ENCODE results near the gene PCDHGB6.
A peak's percentile ranks its signal among the peaks of the same experiment; 100 is the strongest.

The PCDHGB6 gene

DNA sequence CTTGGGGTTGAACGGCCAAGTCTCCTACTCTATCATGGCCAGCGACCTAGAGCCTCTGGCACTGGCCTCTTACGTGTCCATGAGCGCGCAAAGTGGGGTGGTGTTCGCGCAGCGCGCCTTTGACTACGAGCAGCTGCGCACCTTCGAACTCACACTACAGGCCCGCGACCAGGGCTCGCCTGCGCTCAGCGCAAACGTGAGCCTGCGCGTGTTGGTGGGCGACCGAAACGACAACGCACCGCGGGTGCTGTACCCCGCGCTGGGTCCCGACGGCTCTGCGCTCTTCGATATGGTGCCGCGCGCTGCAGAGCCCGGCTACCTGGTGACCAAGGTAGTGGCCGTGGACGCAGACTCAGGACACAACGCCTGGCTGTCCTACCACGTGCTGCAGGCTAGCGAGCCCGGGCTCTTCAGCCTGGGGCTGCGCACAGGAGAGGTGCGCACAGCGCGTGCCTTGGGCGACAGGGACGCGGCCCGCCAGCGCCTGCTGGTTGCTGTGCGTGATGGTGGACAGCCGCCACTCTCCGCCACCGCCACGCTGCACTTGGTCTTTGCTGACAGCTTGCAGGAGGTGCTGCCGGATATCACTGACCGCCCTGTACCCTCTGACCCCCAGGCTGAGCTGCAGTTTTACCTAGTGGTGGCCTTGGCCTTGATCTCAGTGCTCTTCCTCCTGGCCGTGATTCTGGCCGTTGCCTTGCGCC is 8.1 kb upstream of the PCDHGB6 start:
- no peak overlapping the region for H3K4ac ChIP-seq (ENCODE audit: low read length)
- H2BK5ac ChIP-seq (ENCODE audit: low read length): no peak overlapping the region
- H3K36me3 ChIP-seq (replicated peaks in 1 of 2; ENCODE audit: control insufficient read depth in 2 of 2, insufficient read depth in 2 of 2, low read length in 2 of 2): no peaks in the 10 kb centered on the region
- peak overlapping the region in 1 of 2 donors; percentile 19 for H3K4me3 ChIP-seq (ENCODE audit: low read length in 2 of 2)
- DNase-seq (ENCODE audit: low spot score): no peak
- H3K79me1 ChIP-seq (ENCODE audit: low read depth, low read length): peaks cover under 1% of the 10 kb centered on the region
- H4K8ac ChIP-seq (ENCODE audit: low read depth, low read length): no peak overlapping the region
- H3K4me1 ChIP-seq (ENCODE audit: control insufficient read depth in 2 of 2, insufficient read depth in 1 of 2, low read depth in 1 of 2, low read length in 2 of 2): no peaks in the 10 kb centered on the region
- H3K27me3 ChIP-seq (ENCODE audit: control insufficient read depth in 3 of 3, insufficient read depth in 3 of 3, low read depth in 1 of 3, low read length in 3 of 3): no peaks in the 10 kb centered on the region
- peak overlapping the region; percentile 31 for H3K23ac ChIP-seq (ENCODE audit: low read depth, low read length, poor library complexity)
- no peak overlapping the region for H2AFZ ChIP-seq (ENCODE audit: low read length)
- WGBS, 2 donors (ENCODE audit: extremely low coverage in 2 of 2, insufficient read length in 2 of 2, insufficient replicate concordance in 1 of 2): no CpG with 5 or more reads among the region's 61 CpGs
- H3K9ac ChIP-seq (ENCODE audit: low read depth, low read length, poor library complexity): peak overlapping the region; percentile 44
- no peak overlapping the region for H3K14ac ChIP-seq (ENCODE audit: low read length)
- H2BK12ac ChIP-seq (ENCODE audit: low read length): no peak overlapping the region
- H3K18ac ChIP-seq (ENCODE audit: low read length): no peak overlapping the region
- H3K27ac ChIP-seq (replicated peaks; ENCODE audit: low read length): no peak overlapping the region
- H3K9me3 ChIP-seq (replicated peaks in 1 of 2; ENCODE audit: control insufficient read depth in 2 of 2, insufficient read depth in 1 of 2, low read depth in 1 of 2, low read length in 2 of 2): peaks cover 29 to 74% of the 10 kb centered on the region in 2 donors
- peak overlapping the region; percentile 84 for H2AK5ac ChIP-seq (ENCODE audit: low read depth, low read length)
- peak overlapping the region; percentile 41 for H2BK120ac ChIP-seq (ENCODE audit: low read depth, low read length)
- no peak overlapping the region for H3K4me2 ChIP-seq (ENCODE audit: insufficient read depth, low read length, poor library complexity, severe bottlenecking)
- peak overlapping the region; percentile 64 for H4K91ac ChIP-seq (ENCODE audit: low read depth, low read length, poor library complexity)
- no peak overlapping the region for H2BK15ac ChIP-seq (ENCODE audit: low read length)

DNA sequence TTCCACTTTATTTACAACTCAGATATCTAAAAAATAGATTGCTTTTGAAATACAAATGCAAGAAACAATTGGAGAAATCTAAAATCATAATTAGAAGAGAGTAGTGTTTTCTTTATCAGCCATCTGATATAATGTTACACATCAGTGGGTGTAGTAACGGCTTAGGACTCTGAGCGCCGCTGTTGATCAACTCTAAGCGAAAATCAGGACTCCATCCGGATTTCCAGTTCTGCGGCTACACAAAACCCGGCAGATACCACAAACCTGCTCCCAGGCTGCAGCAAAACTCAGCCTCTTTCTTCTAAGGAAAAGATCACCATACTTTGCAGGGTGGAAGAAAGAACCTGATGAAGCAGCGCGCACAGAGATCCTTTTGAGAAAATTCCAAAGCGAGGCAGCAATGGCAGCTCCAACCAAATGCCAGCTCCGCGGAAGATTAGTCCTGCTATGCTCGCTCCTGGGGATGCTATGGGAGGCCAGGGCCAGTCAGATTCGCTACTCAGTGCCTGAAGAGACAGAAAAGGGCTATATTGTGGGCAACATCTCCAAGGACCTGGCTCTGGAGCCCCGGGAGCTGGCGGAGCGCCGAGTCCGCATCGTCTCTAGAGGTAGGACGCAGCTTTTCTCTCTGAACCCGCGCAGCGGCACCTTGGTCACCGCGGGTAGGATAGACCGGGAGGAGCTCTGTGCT is 5.1 kb upstream of the PCDHGB6 start, which contains the start of gene PCDHGA9:
PCDHGA9 (plus strand) TSS at position 226 of the 691 bp plus-strand sequence; CDS start at position 401, 175 bp downstream.
- peak within 1 kb of the TSS; percentile 47 for H2AFZ ChIP-seq (ENCODE audit: low read length)
- no peak within 1 kb of the TSS for H2BK12ac ChIP-seq (ENCODE audit: low read length)
- DNase-seq (ENCODE audit: low spot score): no peak
- H3K9me3 ChIP-seq (replicated peaks in 1 of 2; ENCODE audit: control insufficient read depth in 2 of 2, insufficient read depth in 1 of 2, low read depth in 1 of 2, low read length in 2 of 2): peaks cover 33 to 81% of the 10 kb centered on the region in 2 donors
- no peak within 1 kb of the TSS for H3K9ac ChIP-seq (ENCODE audit: low read depth, low read length, poor library complexity)
- no peak within 1 kb of the TSS for H3K23ac ChIP-seq (ENCODE audit: low read depth, low read length, poor library complexity)
- no peak within 1 kb of the TSS for H2BK5ac ChIP-seq (ENCODE audit: low read length)
- no peak within 1 kb of the TSS for H2BK120ac ChIP-seq (ENCODE audit: low read depth, low read length)
- no peak within 1 kb of the TSS for H4K91ac ChIP-seq (ENCODE audit: low read depth, low read length, poor library complexity)
- no peak within 1 kb of the TSS for H4K8ac ChIP-seq (ENCODE audit: low read depth, low read length)
- WGBS, 2 donors (ENCODE audit: extremely low coverage in 2 of 2, insufficient read length in 2 of 2, insufficient replicate concordance in 1 of 2): no CpG with 5 or more reads among the region's 27 CpGs
- H3K14ac ChIP-seq (ENCODE audit: low read length): no peak within 1 kb of the TSS
- no peaks in the 10 kb centered on the region for H3K27me3 ChIP-seq (ENCODE audit: control insufficient read depth in 3 of 3, insufficient read depth in 3 of 3, low read depth in 1 of 3, low read length in 3 of 3)
- no peaks in the 10 kb centered on the region for H3K79me1 ChIP-seq (ENCODE audit: low read depth, low read length)
- no peak within 1 kb of the TSS for H3K4me2 ChIP-seq (ENCODE audit: insufficient read depth, low read length, poor library complexity, severe bottlenecking)
- H2BK15ac ChIP-seq (ENCODE audit: low read length): no peak within 1 kb of the TSS
- H3K27ac ChIP-seq (replicated peaks; ENCODE audit: low read length): no peak within 1 kb of the TSS
- H2AK5ac ChIP-seq (ENCODE audit: low read depth, low read length): no peak within 1 kb of the TSS
- H3K4me1 ChIP-seq (ENCODE audit: control insufficient read depth in 2 of 2, insufficient read depth in 1 of 2, low read depth in 1 of 2, low read length in 2 of 2): no peaks in the 10 kb centered on the region
- H3K36me3 ChIP-seq (replicated peaks in 1 of 2; ENCODE audit: control insufficient read depth in 2 of 2, insufficient read depth in 2 of 2, low read length in 2 of 2): no peaks in the 10 kb centered on the region
- no peak within 1 kb of the TSS for H3K4me3 ChIP-seq (ENCODE audit: low read length in 2 of 2)
- H3K18ac ChIP-seq (ENCODE audit: low read length): no peak within 1 kb of the TSS
- H3K4ac ChIP-seq (ENCODE audit: low read length): no peak within 1 kb of the TSS

DNA sequence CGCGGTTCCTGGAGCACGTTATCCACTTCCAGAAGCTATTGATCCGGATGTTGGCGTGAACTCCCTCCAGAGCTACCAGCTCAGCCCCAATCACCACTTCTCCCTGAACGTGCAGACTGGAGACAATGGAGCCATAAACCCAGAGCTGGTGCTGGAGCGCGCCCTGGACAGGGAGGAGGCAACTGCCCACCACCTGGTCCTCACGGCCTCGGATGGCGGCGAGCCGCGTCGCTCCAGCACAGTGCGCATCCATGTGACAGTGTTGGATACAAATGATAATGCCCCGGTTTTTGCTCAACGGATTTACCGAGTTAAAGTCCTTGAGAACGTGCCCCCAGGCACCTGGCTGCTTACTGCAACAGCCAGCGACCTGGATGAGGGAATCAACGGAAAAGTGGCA is 4.4 kb upstream of the PCDHGB6 start:
- no CpG with 5 or more reads among the region's 22 CpGs for WGBS, 2 donors (ENCODE audit: extremely low coverage in 2 of 2, insufficient read length in 2 of 2, insufficient replicate concordance in 1 of 2)
- H3K27me3 ChIP-seq (ENCODE audit: control insufficient read depth in 3 of 3, insufficient read depth in 3 of 3, low read depth in 1 of 3, low read length in 3 of 3): no peaks in the 10 kb centered on the region
- H3K4me3 ChIP-seq (ENCODE audit: low read length in 2 of 2): no peak overlapping the region
- no peak for DNase-seq (ENCODE audit: low spot score)
- H2AFZ ChIP-seq (ENCODE audit: low read length): no peak overlapping the region
- no peak overlapping the region for H3K23ac ChIP-seq (ENCODE audit: low read depth, low read length, poor library complexity)
- no peaks in the 10 kb centered on the region for H3K4me1 ChIP-seq (ENCODE audit: control insufficient read depth in 2 of 2, insufficient read depth in 1 of 2, low read depth in 1 of 2, low read length in 2 of 2)
- no peaks in the 10 kb centered on the region for H3K79me1 ChIP-seq (ENCODE audit: low read depth, low read length)
- H2BK15ac ChIP-seq (ENCODE audit: low read length): no peak overlapping the region
- H2BK120ac ChIP-seq (ENCODE audit: low read depth, low read length): no peak overlapping the region
- no peak overlapping the region for H3K4ac ChIP-seq (ENCODE audit: low read length)
- H4K91ac ChIP-seq (ENCODE audit: low read depth, low read length, poor library complexity): no peak overlapping the region
- H3K9me3 ChIP-seq (replicated peaks in 1 of 2; ENCODE audit: control insufficient read depth in 2 of 2, insufficient read depth in 1 of 2, low read depth in 1 of 2, low read length in 2 of 2): peaks cover 33 to 84% of the 10 kb centered on the region in 2 donors
- H3K18ac ChIP-seq (ENCODE audit: low read length): no peak overlapping the region
- H3K9ac ChIP-seq (ENCODE audit: low read depth, low read length, poor library complexity): no peak overlapping the region
- no peaks in the 10 kb centered on the region for H3K36me3 ChIP-seq (replicated peaks in 1 of 2; ENCODE audit: control insufficient read depth in 2 of 2, insufficient read depth in 2 of 2, low read length in 2 of 2)
- H2BK5ac ChIP-seq (ENCODE audit: low read length): no peak overlapping the region
- H3K4me2 ChIP-seq (ENCODE audit: insufficient read depth, low read length, poor library complexity, severe bottlenecking): no peak overlapping the region
- H3K14ac ChIP-seq (ENCODE audit: low read length): no peak overlapping the region
- no peak overlapping the region for H2AK5ac ChIP-seq (ENCODE audit: low read depth, low read length)
- no peak overlapping the region for H2BK12ac ChIP-seq (ENCODE audit: low read length)
- no peak overlapping the region for H3K27ac ChIP-seq (replicated peaks; ENCODE audit: low read length)
- no peak overlapping the region for H4K8ac ChIP-seq (ENCODE audit: low read depth, low read length)

DNA sequence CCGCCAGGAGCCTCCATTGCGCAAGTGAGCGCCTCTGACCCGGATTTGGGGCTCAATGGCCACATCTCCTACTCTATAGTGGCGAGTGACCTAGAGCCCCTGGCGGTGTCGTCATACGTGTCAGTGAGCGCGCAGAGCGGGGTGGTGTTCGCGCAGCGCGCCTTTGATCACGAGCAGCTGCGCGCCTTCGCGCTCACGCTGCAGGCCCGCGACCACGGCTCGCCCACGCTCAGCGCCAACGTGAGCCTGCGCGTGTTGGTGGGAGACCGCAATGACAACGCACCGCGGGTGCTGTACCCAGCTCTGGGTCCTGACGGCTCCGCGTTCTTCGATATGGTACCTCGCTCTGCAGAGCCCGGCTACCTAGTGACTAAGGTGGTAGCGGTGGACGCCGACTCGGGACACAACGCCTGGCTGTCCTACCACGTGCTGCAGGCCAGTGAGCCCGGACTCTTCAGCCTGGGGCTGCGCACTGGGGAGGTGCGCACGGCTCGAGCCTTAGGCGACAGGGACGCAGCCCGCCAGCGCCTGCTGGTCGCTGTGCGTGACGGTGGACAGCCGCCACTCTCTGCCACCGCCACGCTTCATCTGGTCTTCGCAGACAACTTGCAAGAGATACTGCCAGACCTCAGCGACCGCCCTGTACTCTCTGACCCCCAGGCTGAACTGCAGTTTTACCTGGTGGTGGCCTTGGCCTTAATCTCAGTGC is 1.9 kb downstream of the PCDHGB6 start:
- H2AK5ac ChIP-seq (ENCODE audit: low read depth, low read length): no peak overlapping the region
- no peak overlapping the region for H3K4ac ChIP-seq (ENCODE audit: low read length)
- H3K79me1 ChIP-seq (ENCODE audit: low read depth, low read length): no peaks in the 10 kb centered on the region
- H3K27me3 ChIP-seq (ENCODE audit: control insufficient read depth in 3 of 3, insufficient read depth in 3 of 3, low read depth in 1 of 3, low read length in 3 of 3): no peaks in the 10 kb centered on the region
- no peak overlapping the region for H3K4me3 ChIP-seq (ENCODE audit: low read length in 2 of 2)
- no peak overlapping the region for H2BK5ac ChIP-seq (ENCODE audit: low read length)
- no peak overlapping the region for H3K9ac ChIP-seq (ENCODE audit: low read depth, low read length, poor library complexity)
- H3K27ac ChIP-seq (replicated peaks; ENCODE audit: low read length): no peak overlapping the region
- H4K91ac ChIP-seq (ENCODE audit: low read depth, low read length, poor library complexity): no peak overlapping the region
- H2AFZ ChIP-seq (ENCODE audit: low read length): no peak overlapping the region
- no peak overlapping the region for H2BK120ac ChIP-seq (ENCODE audit: low read depth, low read length)
- H3K4me2 ChIP-seq (ENCODE audit: insufficient read depth, low read length, poor library complexity, severe bottlenecking): no peak overlapping the region
- no peak overlapping the region for H3K14ac ChIP-seq (ENCODE audit: low read length)
- no peak overlapping the region for H2BK15ac ChIP-seq (ENCODE audit: low read length)
- WGBS, 2 donors (ENCODE audit: extremely low coverage in 2 of 2, insufficient read length in 2 of 2, insufficient replicate concordance in 1 of 2): no CpG with 5 or more reads among the region's 64 CpGs
- peaks cover 17 to 35% of the 10 kb centered on the region in 2 donors for H3K36me3 ChIP-seq (replicated peaks in 1 of 2; ENCODE audit: control insufficient read depth in 2 of 2, insufficient read depth in 2 of 2, low read length in 2 of 2)
- H3K4me1 ChIP-seq (ENCODE audit: control insufficient read depth in 2 of 2, insufficient read depth in 1 of 2, low read depth in 1 of 2, low read length in 2 of 2): no peaks in the 10 kb centered on the region
- peaks cover 51 to 93% of the 10 kb centered on the region in 2 donors for H3K9me3 ChIP-seq (replicated peaks in 1 of 2; ENCODE audit: control insufficient read depth in 2 of 2, insufficient read depth in 1 of 2, low read depth in 1 of 2, low read length in 2 of 2)
- H3K23ac ChIP-seq (ENCODE audit: low read depth, low read length, poor library complexity): no peak overlapping the region
- no peak for DNase-seq (ENCODE audit: low spot score)
- H2BK12ac ChIP-seq (ENCODE audit: low read length): no peak overlapping the region
- no peak overlapping the region for H4K8ac ChIP-seq (ENCODE audit: low read depth, low read length)
- no peak overlapping the region for H3K18ac ChIP-seq (ENCODE audit: low read length)
